Fibroblast of the conjunctiva (primary cell): ENCODE data around the gene PAK6.

Experiments
- DNase-seq: peaks from one replicate; pipeline ENCODE4 v3.0.0-alpha.2; 2010; ENCODE audit warnings: low read depth

PAK6 gene

DNA sequence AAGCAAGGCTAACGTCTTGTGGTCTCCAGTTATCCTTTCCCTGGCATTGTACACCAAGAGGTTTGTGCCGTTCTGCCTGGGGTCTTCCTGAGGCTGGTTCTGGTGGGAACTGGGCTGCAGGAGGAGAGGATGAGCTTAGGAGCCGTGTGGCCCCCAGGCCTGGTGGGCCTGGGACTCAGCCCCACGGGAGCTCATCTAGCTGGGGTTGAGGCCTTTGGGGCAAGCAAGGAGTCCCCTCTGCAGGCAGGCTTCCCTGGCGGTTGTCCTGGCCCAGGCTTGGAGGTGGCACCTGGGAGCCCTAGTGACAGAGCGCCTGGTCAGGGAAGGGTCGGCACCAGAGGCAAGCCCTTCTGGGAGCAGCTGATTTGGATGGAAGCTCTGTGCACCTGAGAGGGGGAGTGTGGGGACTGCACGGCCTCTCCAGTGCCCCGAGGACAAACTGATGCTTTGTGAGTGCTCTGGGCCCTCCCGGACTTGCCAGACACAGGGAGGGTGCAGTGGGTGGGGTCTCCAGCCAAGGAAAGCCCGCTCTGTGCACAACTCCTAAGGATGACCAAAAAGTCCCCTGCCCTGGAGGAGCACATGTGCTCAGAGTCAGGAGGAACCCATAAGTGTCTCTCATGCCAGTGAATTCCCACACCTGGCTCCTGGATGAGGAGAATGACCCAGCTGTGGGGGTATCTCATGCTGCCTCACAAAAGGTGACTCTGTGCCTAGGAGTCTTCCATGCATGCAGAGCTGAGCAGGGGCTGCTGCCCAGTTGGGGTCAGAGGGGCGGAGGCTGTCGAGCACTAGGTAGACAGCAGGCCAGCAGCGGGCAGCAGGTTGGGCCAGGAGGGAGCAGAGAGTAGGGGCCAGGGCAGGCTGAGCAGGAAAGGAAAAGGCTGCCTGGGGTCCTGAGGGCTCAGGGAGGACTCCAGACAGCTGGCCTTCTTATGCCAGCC is 2.7 kb downstream of the PAK6 start:
- no peak for DNase-seq

DNA sequence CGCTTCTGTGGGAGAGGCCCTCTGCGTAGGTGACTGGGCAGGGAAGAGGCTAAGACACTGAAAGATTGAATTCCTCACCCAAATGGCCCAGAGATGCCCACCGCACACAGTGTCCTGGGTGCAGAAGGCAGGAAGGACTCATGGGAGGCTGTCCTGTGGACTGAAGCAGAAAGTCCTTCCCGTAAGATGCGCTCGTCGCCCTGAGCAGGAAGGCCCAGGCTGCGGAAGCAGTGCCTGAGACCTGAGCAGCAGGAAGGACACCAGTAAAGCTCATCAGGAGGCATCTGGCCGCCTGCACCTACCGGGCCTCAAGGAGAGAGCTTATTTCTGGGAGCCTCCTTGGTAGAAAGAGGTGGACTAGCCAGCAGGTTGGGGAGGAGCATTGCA is 3.3 kb downstream of the PAK6 start:
- no peak for DNase-seq

DNA sequence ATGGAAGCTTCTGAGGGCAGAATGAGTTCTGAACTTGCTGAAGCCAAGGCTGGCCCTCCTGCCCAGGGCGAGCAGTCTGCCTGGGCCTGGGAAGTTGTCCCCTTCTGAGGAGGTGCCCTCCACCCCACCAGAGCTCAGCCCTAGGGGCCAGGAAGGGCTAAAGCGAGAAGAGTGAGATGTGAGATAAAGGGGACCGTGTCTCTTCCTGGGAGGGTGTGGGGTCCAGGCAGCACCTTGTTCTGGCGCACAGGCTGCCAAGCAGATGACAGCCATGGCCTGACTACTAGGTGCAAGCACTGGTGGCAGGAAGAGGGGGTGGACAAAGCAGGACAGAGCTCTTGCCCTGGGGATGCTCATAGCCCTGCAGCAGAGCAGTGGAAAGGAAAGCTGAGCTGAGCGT is 3.7 kb downstream of the PAK6 start:
- DNase-seq: no peak

DNA sequence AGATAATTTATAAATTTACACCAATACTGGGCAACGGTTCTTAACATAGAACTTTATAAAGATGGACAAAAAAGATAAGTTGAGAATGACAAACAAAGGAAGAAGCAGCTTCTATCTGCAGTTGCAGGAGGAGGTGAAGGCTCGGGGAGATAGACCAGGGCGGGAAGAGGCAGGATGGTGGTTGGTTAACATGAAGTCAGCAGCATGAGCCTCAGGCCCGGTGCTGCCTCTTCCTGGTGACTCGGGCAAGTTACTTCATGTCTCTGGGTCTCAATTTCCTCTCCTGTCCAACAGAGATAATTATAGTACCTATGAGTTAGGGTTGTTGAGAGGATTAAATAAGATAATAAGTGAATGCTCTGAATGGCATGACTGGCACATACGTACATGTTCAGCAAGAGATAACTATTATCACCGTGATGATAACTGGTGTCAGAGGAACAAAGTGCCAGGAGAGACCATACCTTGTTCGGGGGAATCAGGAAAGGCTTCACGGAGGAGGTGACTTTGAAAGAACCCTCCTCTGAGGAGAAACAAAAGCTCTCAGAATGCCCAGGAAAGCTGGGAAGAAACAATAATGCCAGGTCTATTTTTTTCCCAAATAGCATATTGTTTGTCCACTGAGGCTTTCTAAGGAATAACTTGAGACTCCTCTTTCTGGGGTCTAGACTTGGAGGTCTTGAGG is 4.4 kb downstream of the PAK6 start:
- DNase-seq: no peak

DNA sequence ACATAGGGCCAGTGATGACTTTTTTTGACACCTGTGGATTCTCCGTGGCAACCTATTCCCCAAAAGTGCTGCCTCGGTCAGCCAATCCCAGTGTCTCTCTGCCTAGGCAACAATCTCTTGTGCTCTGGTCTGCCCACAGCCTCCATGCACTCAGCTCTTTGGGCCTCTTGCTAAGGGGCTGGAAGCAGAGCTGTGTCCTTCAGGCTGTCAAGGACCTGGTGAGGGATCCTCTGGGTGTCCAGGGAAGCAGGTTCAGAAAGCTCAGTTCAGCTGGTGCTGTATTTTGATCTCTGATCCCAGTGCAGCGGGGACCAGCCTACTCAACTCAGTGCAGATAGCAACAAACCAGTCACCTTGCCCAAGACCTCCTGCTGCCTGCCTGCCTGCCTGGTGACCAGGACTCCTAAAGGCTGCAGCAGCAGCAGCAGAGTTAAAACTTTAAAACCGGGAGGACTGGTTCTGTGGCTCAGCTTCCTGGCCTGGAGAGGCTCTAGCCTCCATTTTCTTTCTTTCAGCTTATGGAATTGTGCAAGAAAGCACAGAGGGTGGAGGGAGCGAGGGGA is 6.2 kb downstream of the PAK6 start:
- no peak for DNase-seq

DNA sequence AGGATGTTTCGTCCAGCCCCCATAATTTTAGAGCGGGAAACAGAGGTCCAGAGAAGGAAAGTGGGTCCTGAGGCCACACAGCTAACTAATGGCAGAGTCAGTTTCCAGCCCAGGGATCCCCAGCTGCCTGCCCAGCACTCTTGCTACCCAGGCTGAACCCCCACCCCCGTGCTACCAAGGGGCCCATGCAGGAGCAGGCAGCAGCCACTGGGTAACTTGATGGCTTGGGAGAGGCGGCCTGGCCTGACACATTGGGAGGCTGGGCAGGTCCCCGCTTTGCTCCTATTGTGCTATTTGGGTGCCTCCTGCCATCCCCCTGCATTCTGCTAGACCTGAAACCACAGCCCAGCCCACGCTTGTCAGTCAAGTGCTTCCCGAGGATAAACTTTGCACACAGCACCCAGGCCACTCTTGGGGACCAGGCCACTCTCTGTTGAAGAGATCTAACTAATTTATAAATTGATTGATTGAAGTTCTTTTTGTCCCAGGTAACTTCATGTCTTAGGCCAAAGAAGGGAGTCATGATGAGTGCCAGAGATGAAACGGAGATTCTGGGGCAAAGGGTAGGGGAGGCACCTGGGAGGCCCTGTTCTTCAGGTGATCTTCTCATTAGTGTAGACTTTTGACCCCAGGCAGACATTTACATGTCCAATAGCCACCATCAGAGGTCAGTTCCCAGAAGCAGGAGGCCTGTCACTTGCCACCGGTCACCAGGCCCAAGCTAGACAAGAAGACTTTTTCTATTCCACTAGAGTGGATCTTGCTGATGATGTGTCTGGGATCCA is 7.0 kb downstream of the PAK6 start:
- DNase-seq: no peak

DNA sequence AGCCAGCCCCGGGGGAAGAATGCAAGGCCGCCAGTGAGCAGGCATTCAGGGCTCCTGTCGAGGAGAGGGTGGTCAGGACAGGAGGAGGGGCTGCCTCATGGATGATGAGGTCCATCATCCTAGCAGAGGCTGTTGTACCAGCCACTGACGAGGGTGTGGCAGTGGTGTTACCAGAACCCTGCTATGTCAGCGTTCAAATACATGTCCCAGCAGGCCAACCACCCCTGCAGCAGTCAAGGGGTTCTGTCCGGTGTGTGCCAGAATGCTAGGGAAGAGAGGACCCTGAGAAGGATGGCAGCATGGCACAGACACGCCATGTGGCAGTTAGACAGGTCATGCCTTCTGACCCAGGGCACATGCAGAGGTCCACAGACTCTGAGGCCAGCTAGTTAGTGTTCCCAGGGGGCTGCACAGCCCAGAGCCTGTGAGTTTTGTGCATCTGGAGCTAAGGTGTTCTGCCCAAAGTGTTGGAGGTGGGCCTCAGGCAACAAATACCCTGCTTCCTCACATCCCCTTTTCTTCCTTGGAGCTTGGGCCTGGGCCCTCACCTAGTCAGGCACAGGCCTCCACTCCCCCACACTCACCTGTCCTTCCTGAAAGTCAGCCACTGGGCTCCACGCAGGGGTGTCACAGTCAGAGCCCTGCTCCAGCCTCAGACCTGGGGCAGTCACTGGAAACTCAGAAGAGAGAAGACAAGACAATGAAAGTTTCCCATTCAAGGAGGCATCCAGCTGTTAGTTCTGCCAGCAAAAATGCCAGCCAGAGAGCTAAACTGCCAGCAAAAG is 7.8 kb downstream of the PAK6 start:
- DNase-seq: no peak

DNA sequence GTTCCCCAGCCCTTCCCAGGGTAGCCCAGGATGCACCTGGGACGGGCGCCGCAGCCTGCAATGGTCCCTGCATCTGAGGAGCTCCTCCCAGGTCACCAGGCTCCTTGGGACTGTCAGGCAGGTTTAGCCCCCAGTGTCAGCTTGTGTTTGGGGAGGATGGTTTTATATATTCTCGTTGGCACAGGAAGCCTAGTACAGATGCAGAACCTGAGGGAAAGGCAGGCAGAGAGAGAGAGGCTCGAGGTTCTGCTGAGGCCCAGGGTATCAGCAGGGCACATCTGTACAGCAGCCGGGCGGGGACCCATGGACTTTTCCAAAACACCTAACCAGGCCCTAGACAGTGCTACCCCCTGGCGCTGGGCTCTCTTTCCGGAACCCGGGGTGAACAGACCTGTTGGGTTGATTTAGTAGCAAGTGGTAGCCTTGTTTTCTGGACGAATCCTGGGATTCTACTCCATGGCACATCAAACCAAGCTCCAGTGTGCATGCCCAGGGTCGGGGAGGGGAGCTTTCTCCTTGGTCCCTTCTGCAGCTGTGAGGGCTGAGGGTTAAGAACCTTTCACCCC is 8.6 kb downstream of the PAK6 start:
- no peak for DNase-seq

DNA sequence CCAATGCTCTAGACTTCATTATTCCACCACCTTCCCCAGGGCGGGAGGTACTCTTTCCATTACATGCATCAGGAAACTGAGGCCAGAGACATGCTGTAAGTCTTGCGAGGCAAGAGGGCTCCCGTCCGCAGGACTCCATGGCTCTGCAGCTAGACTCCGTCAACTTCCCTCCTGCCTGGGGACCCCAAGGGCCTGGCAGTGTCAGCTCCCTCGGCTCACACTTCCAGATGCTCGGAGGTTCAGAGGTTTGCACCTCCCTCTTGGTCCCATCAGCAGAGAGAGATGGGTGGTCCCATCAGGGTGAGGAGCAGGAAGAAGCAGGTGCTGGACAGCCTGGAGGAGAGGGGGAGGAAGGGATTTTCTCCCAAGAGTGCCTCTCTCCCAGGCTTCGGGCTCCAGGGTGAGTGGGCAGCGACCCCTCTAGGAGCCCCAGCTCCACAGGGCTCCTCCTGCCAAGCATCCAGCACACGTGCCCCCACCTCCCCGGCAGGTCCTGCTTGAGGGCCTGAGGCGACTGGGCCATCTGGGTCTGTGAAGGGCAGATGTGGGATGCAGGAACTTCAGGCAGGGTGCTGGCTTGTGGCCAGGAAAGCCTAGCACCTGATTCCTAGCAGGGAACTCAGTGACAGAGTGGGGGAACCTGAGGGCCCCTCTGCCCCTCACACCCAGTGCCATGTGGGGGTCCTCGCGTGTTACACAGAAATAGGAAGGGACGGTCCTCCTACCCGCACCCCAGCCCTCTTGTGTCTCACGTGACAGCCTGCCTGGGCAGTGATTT is 9.3 kb downstream of the PAK6 start:
- no peak for DNase-seq

DNA sequence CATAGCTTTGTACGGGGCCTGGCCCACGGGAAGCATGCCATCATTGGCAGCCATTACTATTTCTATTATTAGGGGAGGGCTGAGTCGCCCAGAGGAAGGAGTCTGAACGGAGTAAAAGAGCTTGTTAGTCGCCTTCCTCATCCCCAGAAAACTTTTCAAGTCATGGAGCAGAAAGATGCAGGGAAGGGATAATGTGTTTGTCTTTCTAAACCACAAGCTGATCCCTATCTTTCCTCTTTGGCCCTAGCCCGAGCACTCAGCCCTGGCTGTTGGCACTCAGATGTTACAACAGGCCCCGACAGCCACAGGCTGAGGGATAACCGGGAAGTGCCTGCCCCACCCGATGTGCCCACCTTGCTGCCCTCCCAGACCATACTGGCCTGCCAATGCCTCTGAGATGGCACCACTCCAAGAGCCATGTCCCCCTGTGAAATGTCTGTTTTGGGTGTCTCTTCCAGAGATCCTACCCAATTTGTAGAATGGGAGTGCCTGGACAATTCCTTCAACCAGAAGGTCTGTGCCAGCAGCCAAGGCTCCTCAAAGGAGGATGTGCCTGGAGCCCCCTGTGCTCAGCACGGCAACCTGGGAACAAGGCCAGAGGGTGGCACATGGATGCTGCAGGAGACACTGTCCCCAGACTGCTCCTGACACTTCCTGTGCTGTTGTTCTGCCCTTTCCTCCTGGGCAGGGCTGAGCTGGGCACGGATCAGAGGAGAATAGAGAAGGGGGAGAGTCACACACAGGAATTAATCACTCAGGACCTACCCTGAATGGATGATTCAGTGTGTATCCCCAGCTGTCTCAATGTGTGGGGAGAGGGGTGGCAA is 10.8 kb downstream of the PAK6 start:
- no peak for DNase-seq

DNA sequence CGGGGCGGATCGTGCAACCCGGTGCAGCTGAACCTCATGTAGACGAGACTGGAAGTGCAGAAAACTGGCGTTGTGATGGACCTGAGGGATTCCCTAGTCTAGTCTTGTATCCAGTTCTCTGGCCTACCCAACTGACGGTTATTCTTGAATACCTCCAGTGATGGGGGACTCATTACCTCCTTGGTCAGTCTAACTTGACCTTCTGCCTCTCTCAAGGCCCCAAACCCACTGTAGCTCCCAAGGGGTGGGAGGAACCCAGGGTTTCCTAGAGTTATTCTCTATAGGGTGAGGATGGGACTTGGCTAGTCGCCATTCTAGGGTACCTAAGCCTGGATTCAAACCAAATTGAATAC is 11.4 kb downstream of the PAK6 start:
- no peak for DNase-seq

DNA sequence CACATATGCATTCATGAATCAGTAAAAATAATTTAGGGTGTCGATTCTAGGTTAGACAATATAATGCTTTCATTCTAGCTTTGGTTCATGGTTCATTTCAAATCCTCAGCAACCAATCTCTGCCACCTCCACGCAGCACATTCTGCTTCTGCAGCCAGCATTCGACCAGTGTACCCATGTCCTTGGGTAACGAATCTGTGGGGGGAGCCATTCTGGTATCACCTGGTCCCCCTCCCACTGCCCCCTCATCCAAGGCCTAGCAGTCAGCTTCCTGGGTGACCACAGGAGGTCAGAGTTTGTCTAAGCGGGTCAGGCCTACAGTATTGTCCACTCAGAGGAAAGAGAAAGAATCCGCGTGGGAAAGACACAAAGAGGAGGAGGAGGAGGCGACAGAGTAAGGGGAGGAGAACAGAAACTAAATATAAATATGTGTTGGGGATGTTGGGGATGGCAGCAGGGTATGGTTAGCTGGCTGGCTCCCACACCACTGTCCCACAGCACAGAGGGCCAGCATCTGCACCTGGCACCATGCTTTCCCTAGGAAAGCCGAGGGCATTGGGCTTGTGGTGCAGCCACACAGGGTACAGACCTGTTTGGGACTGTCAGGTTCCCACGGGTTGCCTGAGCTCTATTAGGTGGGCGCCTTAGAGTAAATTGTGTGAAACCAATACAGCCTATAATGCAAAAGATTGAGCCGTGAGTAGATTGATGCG is 12.1 kb downstream of the PAK6 start:
- no peak for DNase-seq

DNA sequence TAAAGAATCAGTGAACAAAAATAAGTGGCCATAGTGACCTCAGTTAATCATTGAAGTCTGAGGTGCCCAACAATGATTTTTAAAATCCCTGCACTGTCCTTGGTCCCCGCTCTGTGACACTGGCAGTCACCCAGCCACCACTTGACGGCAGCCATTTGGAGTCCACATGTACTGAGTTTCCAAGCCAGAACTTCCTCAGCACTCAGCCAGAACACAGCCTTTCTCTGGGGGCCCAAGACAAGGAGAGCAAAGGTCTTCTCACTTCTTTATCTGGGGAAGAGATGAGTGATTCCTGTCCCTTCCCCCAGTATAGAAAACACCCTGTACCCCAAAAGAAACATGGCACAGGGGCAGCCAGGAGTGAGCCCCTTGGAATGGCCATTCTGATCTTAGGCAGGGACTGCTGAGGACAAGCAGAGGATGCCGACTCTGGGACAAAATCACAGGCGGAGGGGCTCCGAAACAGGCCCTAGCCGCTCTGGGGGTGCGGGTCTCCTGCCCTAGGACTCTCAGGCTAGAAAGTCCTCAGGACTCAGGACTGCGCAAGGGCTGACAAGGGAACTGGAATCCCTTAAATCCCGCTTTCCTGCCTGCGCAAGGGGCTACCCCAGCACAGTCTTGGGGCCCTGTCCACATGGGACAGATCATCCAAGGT is 12.8 kb downstream of the PAK6 start:
- no peak for DNase-seq

DNA sequence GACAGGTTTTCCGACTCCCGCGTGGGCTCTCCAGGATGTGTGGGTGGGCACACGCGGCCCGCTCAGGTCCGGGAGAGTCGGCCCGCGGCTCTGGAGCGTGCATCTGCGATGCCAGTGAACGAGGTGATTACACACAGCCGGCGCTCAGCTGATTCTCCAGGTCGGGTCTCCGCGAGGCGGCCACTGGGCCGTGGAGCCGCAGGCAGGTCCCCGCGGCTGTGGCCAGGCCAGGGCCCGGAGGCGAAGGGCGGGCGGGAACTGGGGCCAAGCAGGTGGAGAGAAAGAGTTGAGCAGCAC is 13.2 kb downstream of the PAK6 start:
- DNase-seq: no peak

DNA sequence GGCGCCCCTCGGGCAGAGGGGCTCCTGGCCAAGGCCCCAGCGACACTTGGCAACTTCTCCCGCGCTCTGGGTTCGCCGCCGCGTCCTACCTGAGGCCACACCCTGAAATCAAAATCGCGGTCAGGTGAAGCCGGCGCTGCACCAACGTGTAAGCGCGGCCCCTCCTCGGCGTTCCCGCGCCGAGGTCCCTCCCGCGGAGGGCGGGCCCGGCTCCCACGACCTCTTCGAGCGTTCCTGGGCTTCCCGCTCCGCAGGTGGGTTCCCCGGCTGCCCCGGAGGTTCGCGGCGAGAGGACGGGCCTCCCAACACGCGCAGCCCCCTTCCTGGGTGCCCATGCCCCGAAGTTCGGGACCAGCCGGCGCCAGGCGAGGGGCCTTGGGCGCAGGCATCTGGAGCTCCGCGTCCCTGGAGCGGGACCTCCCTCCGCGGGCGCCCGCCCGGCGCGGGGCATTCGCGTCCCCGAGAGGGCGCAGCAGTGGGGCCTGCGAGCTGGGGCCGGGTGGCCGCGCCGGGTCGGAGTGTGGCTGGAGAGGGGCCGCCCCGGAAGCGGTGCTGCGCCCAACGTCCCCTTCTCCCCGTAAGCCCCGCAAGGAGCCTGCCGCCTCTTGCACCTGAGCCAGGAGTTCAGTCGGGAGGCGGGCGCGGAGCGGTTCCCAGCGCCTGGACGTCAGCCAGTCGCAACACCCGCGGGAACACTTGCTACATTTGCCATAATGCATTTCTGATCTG is 13.7 kb downstream of the PAK6 start:
- DNase-seq: no peak

DNA sequence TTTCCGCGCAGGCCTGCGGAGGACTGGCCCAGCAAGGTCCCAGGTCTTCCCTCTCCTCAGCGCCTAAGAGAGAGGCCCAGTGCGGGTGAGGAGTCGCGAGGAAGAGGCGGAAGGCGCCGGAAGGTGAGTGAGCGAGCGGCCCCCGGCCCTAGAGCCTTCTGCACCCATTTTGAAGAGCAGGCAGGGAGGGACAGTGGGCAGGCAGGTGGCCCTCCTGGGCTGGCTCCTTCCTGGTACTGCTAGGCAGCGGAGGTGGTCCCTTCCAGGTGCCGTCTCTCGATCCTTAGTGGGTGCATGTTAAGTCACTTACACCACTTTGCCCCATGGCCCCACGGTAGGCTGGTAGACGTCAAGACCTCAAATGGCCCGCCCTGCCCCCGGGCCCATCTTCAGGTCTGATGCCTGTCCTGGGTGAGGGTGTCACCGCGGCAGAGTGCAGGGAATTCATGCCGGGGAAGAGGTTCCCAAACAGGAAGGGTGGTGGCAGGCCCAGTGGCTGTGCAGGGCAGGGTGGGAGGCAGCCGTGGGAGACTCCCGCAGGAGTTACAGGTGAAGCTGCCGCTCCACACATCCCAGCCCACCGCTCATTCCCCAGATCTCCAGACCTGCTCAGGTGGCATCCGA is 14.4 kb downstream of the PAK6 start:
- no peak for DNase-seq

DNA sequence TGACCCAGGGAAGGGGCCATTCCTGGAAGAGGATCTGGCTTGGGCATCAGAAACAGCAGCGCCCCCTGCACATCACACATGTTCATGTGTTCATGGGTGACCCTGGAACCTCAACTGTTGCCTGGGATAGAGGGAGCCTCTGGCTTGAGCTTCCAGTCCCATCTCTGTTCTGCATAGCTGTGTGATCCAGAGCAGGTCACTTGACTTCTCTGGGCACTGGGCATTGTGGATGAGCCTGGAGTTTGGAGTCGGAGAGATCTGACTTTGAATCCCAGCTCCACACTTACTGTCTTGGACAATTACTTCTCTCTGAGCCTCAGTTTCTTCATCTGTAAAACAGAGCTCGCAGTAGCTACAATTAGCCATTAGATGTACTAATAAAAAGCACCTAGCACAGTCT is 15.6 kb downstream of the PAK6 start:
- no peak for DNase-seq

DNA sequence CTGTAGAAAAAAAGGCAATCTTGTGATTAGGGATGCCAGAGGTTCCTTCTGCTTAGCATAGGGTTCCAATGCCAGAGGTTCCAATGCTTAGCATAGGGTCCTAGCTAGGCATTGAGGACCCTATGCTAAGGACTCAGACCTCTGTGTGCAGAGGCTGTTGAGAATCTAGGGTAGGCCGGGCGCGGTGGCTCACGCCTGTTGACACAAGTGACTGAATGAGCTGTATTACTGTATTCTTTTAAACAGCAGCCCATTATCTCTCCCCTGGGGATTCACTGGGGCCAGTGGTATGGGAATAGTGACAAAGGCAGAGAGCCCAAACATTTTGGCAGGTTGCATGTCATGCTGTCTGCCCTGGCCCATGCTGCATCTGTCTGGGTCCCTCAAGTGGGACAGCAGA is 16.2 kb downstream of the PAK6 start:
- DNase-seq: no peak
